ENCODE results near the gene VCX.
"Not testable (repeated sequence)": the region's sequence is repeated elsewhere in the genome, so short reads cannot be mapped to it uniquely, and the experiment has no call there.

VCX gene
- total RNA-seq, result 0 reads per million in 2 donors

- DNase-seq, result not testable (repeated sequence)
Measured at GRCh38 chrX:7842871-7843270, at the start of gene VCX. Gene VCX, plus strand, starts transcription at chrX:7843171. Its CDS starts 33 bp downstream, at chrX:7843204.

- DNase-seq, result no peak
Measured at GRCh38 chrX:7798327-7798726, 44.6 kb upstream of the VCX start.

- no peak for DNase-seq
Measured at GRCh38 chrX:7801711-7802110, 41.3 kb upstream of the VCX start.

- DNase-seq, result no peak
Measured at GRCh38 chrX:7815166-7815805, 27.7 kb upstream of the VCX start.

- DNase-seq, result no peak
Measured at GRCh38 chrX:7828594-7828993, 14.4 kb upstream of the VCX start.

- DNase-seq, result no peak
Measured at GRCh38 chrX:7841084-7841805, 1.7 kb upstream of the VCX start.

GRCh38 chrX:7852166-7852565 lies 9.2 kb downstream of the VCX start:
- no peak for DNase-seq

- no peak for DNase-seq
Measured at GRCh38 chrX:7872042-7872441, 29.1 kb downstream of the VCX start.

GRCh38 chrX:7876957-7877356 lies 34.0 kb downstream of the VCX start:
- DNase-seq, result no peak

GRCh38 chrX:7889135-7889534 lies 46.2 kb downstream of the VCX start:
- no peak for DNase-seq

GRCh38 chrX:7889680-7890079 lies 46.7 kb downstream of the VCX start:
- DNase-seq, result no peak

GRCh38 chrX:7891928-7892327 lies 49.0 kb downstream of the VCX start:
- DNase-seq, result no peak
